Measurements from ENCODE around the gene RASGRP4.
"Not testable (repeated sequence)": the region's sequence is repeated elsewhere in the genome, so short reads cannot be mapped to it uniquely, and the experiment has no call there.

DNA sequence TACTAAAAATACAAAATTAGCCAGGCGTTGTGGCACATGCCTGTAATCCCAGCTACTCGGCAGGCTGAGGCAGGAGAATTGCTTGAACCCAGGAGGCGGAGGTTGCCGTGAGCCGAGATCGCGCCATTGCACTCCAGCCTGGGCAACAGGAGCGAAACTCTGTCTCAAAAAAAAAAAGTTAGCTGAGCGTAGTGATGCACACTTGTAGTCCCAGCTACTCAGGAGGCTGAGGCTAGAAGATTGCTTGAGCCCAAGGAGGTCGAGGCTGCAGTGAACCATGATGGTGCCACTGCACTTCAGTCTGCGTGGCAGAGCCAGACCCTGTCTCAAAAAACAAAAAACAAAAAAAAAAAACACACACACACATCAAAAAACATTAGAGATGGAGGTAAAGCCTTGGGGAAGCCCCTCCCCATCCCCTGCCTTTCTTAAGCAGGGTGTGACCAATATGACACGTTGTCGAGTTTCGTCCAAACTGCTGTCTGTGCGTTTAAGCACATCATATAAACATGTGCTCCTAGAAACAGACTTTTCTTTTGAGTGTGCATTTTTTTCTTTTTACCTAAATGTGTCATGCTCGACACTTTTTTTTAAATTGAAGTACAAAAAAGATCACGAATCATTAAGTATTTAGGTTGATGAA lies 1.1 kb upstream of the RASGRP4 start:
- TF ChIP-seq, protein P1, sequence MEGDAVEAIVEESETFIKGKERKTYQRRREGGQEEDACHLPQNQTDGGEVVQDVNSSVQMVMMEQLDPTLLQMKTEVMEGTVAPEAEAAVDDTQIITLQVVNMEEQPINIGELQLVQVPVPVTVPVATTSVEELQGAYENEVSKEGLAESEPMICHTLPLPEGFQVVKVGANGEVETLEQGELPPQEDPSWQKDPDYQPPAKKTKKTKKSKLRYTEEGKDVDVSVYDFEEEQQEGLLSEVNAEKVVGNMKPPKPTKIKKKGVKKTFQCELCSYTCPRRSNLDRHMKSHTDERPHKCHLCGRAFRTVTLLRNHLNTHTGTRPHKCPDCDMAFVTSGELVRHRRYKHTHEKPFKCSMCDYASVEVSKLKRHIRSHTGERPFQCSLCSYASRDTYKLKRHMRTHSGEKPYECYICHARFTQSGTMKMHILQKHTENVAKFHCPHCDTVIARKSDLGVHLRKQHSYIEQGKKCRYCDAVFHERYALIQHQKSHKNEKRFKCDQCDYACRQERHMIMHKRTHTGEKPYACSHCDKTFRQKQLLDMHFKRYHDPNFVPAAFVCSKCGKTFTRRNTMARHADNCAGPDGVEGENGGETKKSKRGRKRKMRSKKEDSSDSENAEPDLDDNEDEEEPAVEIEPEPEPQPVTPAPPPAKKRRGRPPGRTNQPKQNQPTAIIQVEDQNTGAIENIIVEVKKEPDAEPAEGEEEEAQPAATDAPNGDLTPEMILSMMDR (IDR thresholded peaks at IDR 0.05): not testable (repeated sequence)
- TF ChIP-seq POLR2A, EP300 (IDR thresholded peaks at IDR 0.05): not testable (repeated sequence)

Measured in tibial nerve (tissue), 4 donors.